GM18873 (cell line): ENCODE measurements around the gene CDKL5.
"Not testable (repeated sequence)": the region's sequence is repeated elsewhere in the genome, so short reads cannot be mapped to it uniquely, and the experiment has no call there.

Experiments
- ATAC-seq: cut with Tn5 transposase; IDR thresholded peaks from one replicate; pipeline ENCODE4 v1.9.1; 2021; ENCODE audit warnings: mild to moderate bottlenecking, moderate library complexity, moderate number of reproducible peaks; ENCODE audit not compliant: unreplicated experiment, low FRiP score

Gene CDKL5

GRCh38 chrX:18425199-18426003, at the start of gene CDKL5:
TSS of gene CDKL5 (plus strand) at chrX:18425608. CDS start at chrX:18507097, 81,489 bp downstream.
- ATAC-seq, result peak; percentile 91

- ATAC-seq, result no peak
Observed at GRCh38 chrX:18377796-18378195, 47.6 kb upstream of the CDKL5 start.

GRCh38 chrX:18389966-18390365, 35.4 kb upstream of the CDKL5 start:
- ATAC-seq, result no peak

GRCh38 chrX:18390941-18391538, 34.4 kb upstream of the CDKL5 start:
- ATAC-seq, result no peak

- ATAC-seq, result no peak
Observed at GRCh38 chrX:18394477-18394876, 30.9 kb upstream of the CDKL5 start.

- ATAC-seq, result no peak
Observed at GRCh38 chrX:18401848-18402213, 23.6 kb upstream of the CDKL5 start.

GRCh38 chrX:18406531-18407266, 18.7 kb upstream of the CDKL5 start:
- no peak for ATAC-seq

GRCh38 chrX:18410038-18410437, 15.4 kb upstream of the CDKL5 start:
- ATAC-seq, result no peak

- ATAC-seq, result no peak
Observed at GRCh38 chrX:18415386-18415785, 10.0 kb upstream of the CDKL5 start.

GRCh38 chrX:18422325-18422724, 3.1 kb upstream of the CDKL5 start:
- no peak for ATAC-seq

- no peak for ATAC-seq
Observed at GRCh38 chrX:18422886-18423285, 2.5 kb upstream of the CDKL5 start.

GRCh38 chrX:18424482-18425198, 768 bp upstream of the CDKL5 start:
- ATAC-seq, result no peak

GRCh38 chrX:18426004-18426320, 554 bp downstream of the CDKL5 start:
- ATAC-seq, result no peak

- ATAC-seq, result no peak
Observed at GRCh38 chrX:18428006-18428405, 2.6 kb downstream of the CDKL5 start.

- not testable (repeated sequence) for ATAC-seq
Observed at GRCh38 chrX:18433288-18433687, 7.9 kb downstream of the CDKL5 start.

GRCh38 chrX:18434896-18435295, 9.5 kb downstream of the CDKL5 start:
- ATAC-seq, result no peak

GRCh38 chrX:18436017-18436416, 10.6 kb downstream of the CDKL5 start:
- ATAC-seq, result no peak

- ATAC-seq, result no peak
Observed at GRCh38 chrX:18440835-18441234, 15.4 kb downstream of the CDKL5 start.

GRCh38 chrX:18441780-18442367, 16.5 kb downstream of the CDKL5 start:
- no peak for ATAC-seq

- no peak for ATAC-seq
Observed at GRCh38 chrX:18448416-18448815, 23.0 kb downstream of the CDKL5 start.

GRCh38 chrX:18449236-18449635, 23.8 kb downstream of the CDKL5 start:
- no peak for ATAC-seq
